ENCODE measurements around the gene ADISSP. TPM values are rescaled to one million over a fixed set of nuclear protein-coding genes. Genes with fewer than 3 reads are reported as not detected.

The ADISSP gene
- total RNA-seq, 1 experiment from 2014 or later: 80.3 TPM

DNA sequence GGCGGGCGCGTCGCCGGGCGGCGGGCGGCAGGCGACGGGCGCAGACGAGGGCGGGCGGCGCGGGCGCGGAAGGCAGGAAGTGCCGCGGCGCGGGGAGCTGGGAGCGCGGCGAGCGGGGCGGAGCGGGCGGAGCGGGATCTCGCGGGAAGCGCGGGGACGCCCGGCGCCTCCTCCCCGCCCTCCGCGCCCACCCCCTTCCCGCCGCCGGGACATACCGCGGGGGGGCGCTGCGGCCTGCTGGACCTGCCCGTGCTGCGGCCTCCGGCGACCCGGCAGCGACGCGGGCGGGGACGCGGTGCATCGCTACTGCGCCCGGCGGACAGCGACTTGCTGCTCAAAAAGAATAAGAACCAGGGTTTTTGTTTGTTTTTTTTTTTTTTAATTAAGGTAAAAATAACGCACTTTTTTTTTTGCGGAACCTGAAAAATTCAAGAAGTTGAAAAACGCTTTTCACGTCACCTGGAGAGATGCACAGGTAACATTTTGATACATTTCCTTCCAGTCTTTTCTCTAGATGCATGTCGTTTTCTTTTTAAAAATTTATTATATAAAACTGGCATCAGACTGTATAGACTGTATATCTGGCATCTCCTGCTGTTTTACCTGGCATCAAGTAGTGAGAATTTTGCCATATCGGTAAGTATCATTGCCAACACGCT, 19.2 kb upstream of the ADISSP start, which contains the start of gene CENPB:
Gene CENPB (minus strand): TSS at position 76 of the 659 bp plus-strand sequence. CDS start 257 bp downstream, outside the sequence.
- DNase-seq (ENCODE audit: low spot score): peak; percentile 93
- intact Hi-C loops (cut with micrococcal nuclease; ENCODE audit: unreplicated experiment): loop anchor here (1.0 to 5.0 kb wide), 3 partner anchors 34 to 299 kb away; partner anchors contain the start of gene AP5S1
- POLR2A ChIA-PET (ENCODE audit: low non-redundant PET): interaction anchor here (1.0 kb wide), 2 partner anchors 9 to 34 kb away, joined by 3 to 4 read pairs; partner anchors contain the start of genes AP5S1 and CDC25B
- BruUV-seq (replicated peaks): no TSS peak
- H3K36me3 ChIP-seq (ENCODE audit: insufficient read depth, low read length, poor library complexity, severe bottlenecking): no peaks in the 10 kb centered on the region
- peak within 1 kb of the TSS; percentile 87 for H3K27ac ChIP-seq (ENCODE audit: low read depth, low read length, poor library complexity, severe bottlenecking)
- H3K4me1 ChIP-seq (ENCODE audit: insufficient read depth, low read length, poor library complexity, severe bottlenecking): peaks cover 19% of the 10 kb centered on the region
- peak within 1 kb of the TSS; percentile 84 for H3K4me3 ChIP-seq (ENCODE audit: low read depth, low read length, poor library complexity, severe bottlenecking)
- CTCF ChIA-PET: interaction anchor here (0.8 to 2.9 kb wide), 7 partner anchors 9 to 298 kb away, joined by 3 to 21 read pairs (median 6); partner anchors contain the start of gene AP5S1
- H3K9me3 ChIP-seq (ENCODE audit: low read depth, low read length, poor library complexity, severe bottlenecking): no peaks in the 10 kb centered on the region
- TF ChIP-seq EZH2 (IDR thresholded peaks at IDR 0.05; ENCODE audit: borderline replicate concordance, low read depth, low read length, poor library complexity, severe bottlenecking): no peak
- TF ChIP-seq, protein P1, sequence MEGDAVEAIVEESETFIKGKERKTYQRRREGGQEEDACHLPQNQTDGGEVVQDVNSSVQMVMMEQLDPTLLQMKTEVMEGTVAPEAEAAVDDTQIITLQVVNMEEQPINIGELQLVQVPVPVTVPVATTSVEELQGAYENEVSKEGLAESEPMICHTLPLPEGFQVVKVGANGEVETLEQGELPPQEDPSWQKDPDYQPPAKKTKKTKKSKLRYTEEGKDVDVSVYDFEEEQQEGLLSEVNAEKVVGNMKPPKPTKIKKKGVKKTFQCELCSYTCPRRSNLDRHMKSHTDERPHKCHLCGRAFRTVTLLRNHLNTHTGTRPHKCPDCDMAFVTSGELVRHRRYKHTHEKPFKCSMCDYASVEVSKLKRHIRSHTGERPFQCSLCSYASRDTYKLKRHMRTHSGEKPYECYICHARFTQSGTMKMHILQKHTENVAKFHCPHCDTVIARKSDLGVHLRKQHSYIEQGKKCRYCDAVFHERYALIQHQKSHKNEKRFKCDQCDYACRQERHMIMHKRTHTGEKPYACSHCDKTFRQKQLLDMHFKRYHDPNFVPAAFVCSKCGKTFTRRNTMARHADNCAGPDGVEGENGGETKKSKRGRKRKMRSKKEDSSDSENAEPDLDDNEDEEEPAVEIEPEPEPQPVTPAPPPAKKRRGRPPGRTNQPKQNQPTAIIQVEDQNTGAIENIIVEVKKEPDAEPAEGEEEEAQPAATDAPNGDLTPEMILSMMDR (conservative IDR thresholded peaks at IDR 0.05; ENCODE audit: low read depth, low read length): peak; percentile 68
- H3K27me3 ChIP-seq (replicated peaks; ENCODE audit: insufficient read depth, low read depth, low read length, poor library complexity): no peaks in the 10 kb centered on the region

DNA sequence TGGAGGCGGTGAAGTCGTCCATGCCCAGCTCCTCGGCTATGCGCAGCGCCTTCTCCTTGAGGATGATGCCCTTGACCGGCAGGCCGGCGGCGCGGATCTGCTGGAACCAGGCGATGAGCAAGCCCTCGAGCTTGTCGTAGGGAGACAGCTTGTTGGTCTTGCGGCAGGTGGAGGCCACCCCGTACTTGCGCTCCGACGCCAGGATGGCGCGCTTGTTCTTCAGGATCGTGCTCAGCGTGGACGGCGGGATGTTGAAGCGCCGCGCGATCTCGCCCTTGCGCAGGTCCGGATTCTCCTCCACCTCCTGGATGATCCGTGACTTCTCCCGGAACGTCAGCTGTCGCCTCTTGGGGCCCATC, 18.6 kb upstream of the ADISSP start:
- intact Hi-C loops (cut with micrococcal nuclease; ENCODE audit: unreplicated experiment): loop anchor here (1.0 to 5.0 kb wide), 2 partner anchors 71 to 299 kb away; no protein-coding TSS in a partner anchor
- ChIA-PET POLR2A (ENCODE audit: low non-redundant PET) (interaction anchor here (1.0 kb wide), 1 partner anchor 10 kb away, joined by 4 read pairs; the partner anchor contains the start of gene CDC25B), CTCF (interaction anchor here (1.0 to 2.9 kb wide), 5 partner anchors 9 to 299 kb away, joined by 3 to 21 read pairs (median 6); no protein-coding TSS in a partner anchor)
- H3K27me3 ChIP-seq (replicated peaks; ENCODE audit: insufficient read depth, low read depth, low read length, poor library complexity): no peaks in the 10 kb centered on the region
- no peaks in the 10 kb centered on the region for H3K9me3 ChIP-seq (ENCODE audit: low read depth, low read length, poor library complexity, severe bottlenecking)
- no peaks in the 10 kb centered on the region for H3K36me3 ChIP-seq (ENCODE audit: insufficient read depth, low read length, poor library complexity, severe bottlenecking)
- BruUV-seq (replicated peaks): TSS peak; percentile 24
- peak overlapping the region; percentile 84 for H3K4me3 ChIP-seq (ENCODE audit: low read depth, low read length, poor library complexity, severe bottlenecking)
- peaks cover 21% of the 10 kb centered on the region for H3K4me1 ChIP-seq (ENCODE audit: insufficient read depth, low read length, poor library complexity, severe bottlenecking)
- peak overlapping the region; percentile 87 for H3K27ac ChIP-seq (ENCODE audit: low read depth, low read length, poor library complexity, severe bottlenecking)
- TF ChIP-seq, protein P1 (conservative IDR thresholded peaks at IDR 0.05; ENCODE audit: low read depth, low read length): no peak
- no peak for TF ChIP-seq EZH2 (IDR thresholded peaks at IDR 0.05; ENCODE audit: borderline replicate concordance, low read depth, low read length, poor library complexity, severe bottlenecking)
- peak; percentile 70 for DNase-seq (ENCODE audit: low spot score)

GRCh38 chr20:3785240-3786125, 17.9 kb upstream of the ADISSP start:
- peak overlapping the region; percentile 84 for H3K4me3 ChIP-seq (ENCODE audit: low read depth, low read length, poor library complexity, severe bottlenecking)
- peaks cover 27% of the 10 kb centered on the region for H3K4me1 ChIP-seq (ENCODE audit: insufficient read depth, low read length, poor library complexity, severe bottlenecking)
- DNase-seq (ENCODE audit: low spot score): no peak
- TF ChIP-seq, protein P1 (conservative IDR thresholded peaks at IDR 0.05; ENCODE audit: low read depth, low read length): no peak
- TF ChIP-seq EZH2 (IDR thresholded peaks at IDR 0.05; ENCODE audit: borderline replicate concordance, low read depth, low read length, poor library complexity, severe bottlenecking): no peak
- POLR2A ChIA-PET (ENCODE audit: low non-redundant PET): no interaction called here
- intact Hi-C loops (cut with micrococcal nuclease; ENCODE audit: unreplicated experiment): loop anchor here (1.0 to 5.0 kb wide), 2 partner anchors 72 to 300 kb away; no protein-coding TSS in a partner anchor
- no peaks in the 10 kb centered on the region for H3K36me3 ChIP-seq (ENCODE audit: insufficient read depth, low read length, poor library complexity, severe bottlenecking)
- H3K27ac ChIP-seq (ENCODE audit: low read depth, low read length, poor library complexity, severe bottlenecking): peak overlapping the region; percentile 87
- H3K9me3 ChIP-seq (ENCODE audit: low read depth, low read length, poor library complexity, severe bottlenecking): no peaks in the 10 kb centered on the region
- no peaks in the 10 kb centered on the region for H3K27me3 ChIP-seq (replicated peaks; ENCODE audit: insufficient read depth, low read depth, low read length, poor library complexity)
- CTCF ChIA-PET: interaction anchor here (0.6 to 2.9 kb wide), 5 partner anchors 28 to 300 kb away, joined by 3 to 21 read pairs (median 4); no protein-coding TSS in a partner anchor
- BruUV-seq (replicated peaks): no TSS peak
